ENCODE measurements around the gene ATP13A3.

The ATP13A3 gene

GRCh38 chr3:194399874-194400411, 86.9 kb downstream of the ATP13A3 start:
- TF ChIP-seq CTCF (IDR thresholded peaks at IDR 0.05; ENCODE audit: low read depth, low read length) (no peak), EZH2phosphoT487 (IDR thresholded peaks at IDR 0.05; ENCODE audit: low read depth) (no peak)
- Histone ChIP-seq H2AFZ (ENCODE audit: low read depth, low read length) (no peak overlapping the region), H3K4me3 (ENCODE audit: low read length) (no peak overlapping the region), H3K27me3 (ENCODE audit: low read depth, low read length) (no peaks in the 10 kb centered on the region), H3K4me2 (ENCODE audit: low read length) (no peak overlapping the region), H3K27ac (ENCODE audit: low read length) (no peak overlapping the region), H3K9me3 (ENCODE audit: insufficient read depth, low read length) (no peaks in the 10 kb centered on the region), H3K9ac (ENCODE audit: low read length) (no peak overlapping the region), H3K4me1 (ENCODE audit: low read length) (peaks cover 4% of the 10 kb centered on the region; the same call in 1 of the 2 replicates), H3K79me2 (ENCODE audit: low read length) (no peaks in the 10 kb centered on the region), H3K36me3 (replicated peaks; ENCODE audit: low read depth, low read length) (peaks cover 9% of the 10 kb centered on the region), H4K20me1 (ENCODE audit: insufficient read depth, low read length) (no peaks in the 10 kb centered on the region)

- H3K27me3 ChIP-seq (ENCODE audit: low read depth, low read length), result no peaks in the 10 kb centered on the region
- no peaks in the 10 kb centered on the region for H3K79me2 ChIP-seq (ENCODE audit: low read length)
- TF ChIP-seq CTCF (IDR thresholded peaks at IDR 0.05; ENCODE audit: low read depth, low read length), result no peak
- no peak for TF ChIP-seq EZH2phosphoT487 (IDR thresholded peaks at IDR 0.05; ENCODE audit: low read depth)
- H2AFZ ChIP-seq (ENCODE audit: low read depth, low read length), result no peak within 1 kb of the TSS
- H3K4me3 ChIP-seq (ENCODE audit: low read length), result no peak within 1 kb of the TSS
- H3K36me3 ChIP-seq (replicated peaks; ENCODE audit: low read depth, low read length), result peaks cover 6% of the 10 kb centered on the region
- H3K9me3 ChIP-seq (ENCODE audit: insufficient read depth, low read length), result no peaks in the 10 kb centered on the region
- H3K4me1 ChIP-seq (ENCODE audit: low read length), result peaks cover 6% of the 10 kb centered on the region; the same call in 1 of the 2 replicates
- H3K27ac ChIP-seq (ENCODE audit: low read length), result no peak within 1 kb of the TSS
- no peak within 1 kb of the TSS for H3K4me2 ChIP-seq (ENCODE audit: low read length)
- no peaks in the 10 kb centered on the region for H4K20me1 ChIP-seq (ENCODE audit: insufficient read depth, low read length)
- H3K9ac ChIP-seq (ENCODE audit: low read length), result no peak within 1 kb of the TSS
Measured at GRCh38 chr3:194399166-194399565, 87.6 kb downstream of the ATP13A3 start, which contains the start of gene GP5. TSS of gene GP5 (minus strand) at chr3:194399266. CDS start at chr3:194398282, 984 bp downstream.

GRCh38 chr3:194397757-194398312, 89.0 kb downstream of the ATP13A3 start:
- H3K27me3 ChIP-seq (ENCODE audit: low read depth, low read length), result no peaks in the 10 kb centered on the region
- no peak overlapping the region for H3K4me2 ChIP-seq (ENCODE audit: low read length)
- no peak overlapping the region for H3K27ac ChIP-seq (ENCODE audit: low read length)
- H3K79me2 ChIP-seq (ENCODE audit: low read length), result no peaks in the 10 kb centered on the region
- no peaks in the 10 kb centered on the region for H4K20me1 ChIP-seq (ENCODE audit: insufficient read depth, low read length)
- no peak overlapping the region for H2AFZ ChIP-seq (ENCODE audit: low read depth, low read length)
- H3K9ac ChIP-seq (ENCODE audit: low read length), result no peak overlapping the region
- peaks cover 6% of the 10 kb centered on the region; the same call in 1 of the 2 replicates for H3K4me1 ChIP-seq (ENCODE audit: low read length)
- no peaks in the 10 kb centered on the region for H3K36me3 ChIP-seq (replicated peaks; ENCODE audit: low read depth, low read length)
- no peak overlapping the region for H3K4me3 ChIP-seq (ENCODE audit: low read length)
- TF ChIP-seq EZH2phosphoT487 (IDR thresholded peaks at IDR 0.05; ENCODE audit: low read depth) (no peak), CTCF (IDR thresholded peaks at IDR 0.05; ENCODE audit: low read depth, low read length) (no peak)
- H3K9me3 ChIP-seq (ENCODE audit: insufficient read depth, low read length), result no peaks in the 10 kb centered on the region

GRCh38 chr3:194396859-194397756, 89.7 kb downstream of the ATP13A3 start:
- Histone ChIP-seq H3K9me3 (ENCODE audit: insufficient read depth, low read length) (no peaks in the 10 kb centered on the region), H3K79me2 (ENCODE audit: low read length) (no peaks in the 10 kb centered on the region), H3K36me3 (replicated peaks; ENCODE audit: low read depth, low read length) (no peaks in the 10 kb centered on the region), H3K27me3 (ENCODE audit: low read depth, low read length) (no peaks in the 10 kb centered on the region), H4K20me1 (ENCODE audit: insufficient read depth, low read length) (no peaks in the 10 kb centered on the region), H3K27ac (ENCODE audit: low read length) (no peak overlapping the region), H3K4me1 (ENCODE audit: low read length) (peaks cover 6% of the 10 kb centered on the region; the same call in 1 of the 2 replicates), H3K9ac (ENCODE audit: low read length) (no peak overlapping the region), H3K4me2 (ENCODE audit: low read length) (no peak overlapping the region), H3K4me3 (ENCODE audit: low read length) (no peak overlapping the region), H2AFZ (ENCODE audit: low read depth, low read length) (no peak overlapping the region)
- TF ChIP-seq EZH2phosphoT487 (IDR thresholded peaks at IDR 0.05; ENCODE audit: low read depth) (no peak), CTCF (IDR thresholded peaks at IDR 0.05; ENCODE audit: low read depth, low read length) (no peak)

All from OCI-LY3 (cell line).